H1 (cell line): ENCODE measurements around the gene TMEM156. TPM values are rescaled to one million over a fixed set of nuclear protein-coding genes. Genes with fewer than 3 reads are reported as not detected.

Source experiments
- BACH1 ChIP-seq: IDR thresholded peaks from 2 replicates; pipeline ENCODE4 v1.6.1; 2012; ENCODE audit warnings: low read length, improper control_type of control experiment
- GABPA ChIP-seq: IDR thresholded peaks from 2 replicates; pipeline ENCODE4 v1.6.1; 2011; ENCODE audit warnings: mild to moderate bottlenecking, low read length, moderate library complexity, borderline replicate concordance; ENCODE audit not compliant: insufficient read depth
- HDAC2 ChIP-seq, 2 experiments: fragments of 300-600 bp in 1 of 2; sonication (generic) in 1 of 2; IDR thresholded peaks; 2 replicates each; pipeline ENCODE4 v1.6.1; 2011 to 2012; ENCODE audit warnings: low read depth in 2 of 2, low read length in 2 of 2, mild to moderate bottlenecking in 2 of 2, moderate library complexity in 2 of 2, borderline replicate concordance in 1 of 2, inconsistent platforms in 1 of 2
- KDM4A ChIP-seq: IDR thresholded peaks from one replicate; pipeline ENCODE4 v1.7.1; 2012; ENCODE audit warnings: low read depth, mild to moderate bottlenecking, moderate library complexity, low read length, inconsistent platforms; ENCODE audit not compliant: severe bottlenecking
- RXRA ChIP-seq: IDR thresholded peaks from 2 replicates; pipeline ENCODE4 v1.6.1; 2011; ENCODE audit warnings: low read depth, mild to moderate bottlenecking, low read length, moderate library complexity; ENCODE audit not compliant: insufficient read depth
- SIRT6 ChIP-seq: IDR thresholded peaks from one replicate; pipeline ENCODE4 v1.7.1; 2012; ENCODE audit warnings: low read length, inconsistent platforms
- polyA plus RNA-seq, 7 experiments: library from polyadenylated mRNA; depleted of rRNA in 3 of 7; stranded (reverse) in 5 of 7; unstranded in 2 of 7; fragments of >200 nt in 5 of 7; fragments of 200-250 nt in 2 of 7; gene quantifications; 1 replicate in 5 of 7; 2 replicates in 1 of 7; 4 replicates in 1 of 7; pipeline versions ENCODE4 v1.2.1 to v1.2.3, GENCODE V29; 2011 to 2013; ENCODE audit warnings: missing spikeins in 2 of 7, mixed read lengths in 2 of 7
- total RNA-seq: library from RNA; stranded (reverse); fragmentation: NEBNext Ultra II Directional; extraction: Animal tissue kit (Norgen Biotek cat#: 25700); gene quantifications from 2 replicates; pipeline ENCODE4 v1.2.1, GENCODE V29; 2021

Gene TMEM156
- total and polyA plus RNA-seq, 2 of the 8 experiments (the other 6 are each of a cell fraction or from before 2014, with no cell fraction given) = not detected

DNA sequence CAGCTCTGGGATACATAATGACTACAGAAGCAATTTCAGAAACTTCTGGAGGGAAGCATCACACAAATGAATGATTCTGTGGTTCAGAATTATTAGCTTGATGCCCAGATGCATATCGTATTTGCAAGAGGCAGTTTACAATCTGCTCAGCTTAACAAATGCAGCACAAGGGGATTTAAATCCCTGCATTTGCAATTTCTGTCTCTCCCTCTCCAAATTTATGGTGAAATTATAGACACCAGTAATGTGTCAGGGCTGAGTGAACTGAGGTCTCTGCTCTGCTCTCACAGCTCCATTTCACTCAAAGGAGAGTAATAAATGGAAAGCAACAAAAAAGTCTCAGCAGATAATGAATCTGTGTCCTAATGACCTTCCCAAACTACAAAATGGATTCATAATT, 80.2 kb downstream of the TMEM156 start (continued):
- no peak for TF ChIP-seq HDAC2 (IDR thresholded peaks at IDR 0.05; ENCODE audit: borderline replicate concordance in 1 of 2, low read depth in 2 of 2, low read length in 2 of 2)
- TF ChIP-seq BACH1 = no peak
- TF ChIP-seq GABPA = no peak
- TF ChIP-seq RXRA = no peak
- no peak for TF ChIP-seq KDM4A
- no peak for TF ChIP-seq SIRT6
- TF ChIP-seq, all 59 proteins: peak for 0
